Ovary (tissue), 9 donors: ENCODE measurements around the gene TBX21. TPM values are rescaled to one million over a fixed set of nuclear protein-coding genes. Genes with fewer than 3 reads are reported as not detected.

Experiments used
- DNase-seq, 5 donors: peaks; one replicate each; pipeline ENCODE4 v3.0.0-alpha.2; 2019 to 2020
- H3K27ac ChIP-seq, 2 donors: fragments of 200-600 bp; one replicate each; pipeline versions ENCODE4 v1.5.1 to v1.8.0; 2019 to 2022
- H3K27me3 ChIP-seq: fragments of 200-600 bp; one replicate; pipeline ENCODE4 v1.8.0; 2022
- H3K36me3 ChIP-seq: fragments of 200-600 bp; sonication (generic); one replicate; pipeline ENCODE4 v1.5.1; 2019
- H3K4me1 ChIP-seq: one replicate; pipeline ENCODE4 v1.8.1; 2013; ENCODE audit warnings: mild to moderate bottlenecking, moderate library complexity; ENCODE audit not compliant: insufficient read depth
- H3K4me3 ChIP-seq: fragments of 200-600 bp; sonication (generic); one replicate; pipeline ENCODE4 v1.5.1; 2017
- H3K9me3 ChIP-seq, 2 donors: fragments of 200-600 bp in 1 of 2; sonication (generic) in 1 of 2; one replicate each; pipeline versions ENCODE4 v1.5.1 to v1.8.1; 2013 to 2019; ENCODE audit warnings: mild to moderate bottlenecking in 1 of 2, moderate library complexity in 1 of 2
- CTCF ChIP-seq, 3 donors: fragments of 450-650 bp in 2 of 3; fragments of 200-600 bp in 1 of 3; IDR thresholded peaks; one replicate each; pipeline versions ENCODE4 v1.5.1 to v1.8.0; 2016 to 2022; ENCODE audit warnings: antibody characterized with exemption in 3 of 3, mild to moderate bottlenecking in 1 of 3
- EP300 ChIP-seq: sonication (generic); formaldehyde crosslinking; IDR thresholded peaks from one replicate; pipeline ENCODE4 v1.6.1; 2017; ENCODE audit warnings: antibody characterized with exemption
- POLR2A ChIP-seq: fragments of 450-650 bp; IDR thresholded peaks from one replicate; pipeline ENCODE4 v1.6.1; 2017; ENCODE audit warnings: antibody characterized with exemption, mild to moderate bottlenecking, moderate library complexity
- WGBS, 3 donors: extraction: QIAGEN DNeasy Blood & Tissue Kit in 1 of 3; methylation state at CpG; one replicate each; pipeline versions ENCODE4 v1.1.5 to v1.1.7; 2013 to 2017; 5-methylcytosine and 5-hydroxymethylcytosine counted together
- intact Hi-C, 4 donors: fragments of 100-400 bp; cut with DNase I; formaldehyde crosslinking; loops; one replicate each; pipeline versions ENCODE4 v1.11.0 to v1.15.1; 2022 to 2023
- polyA plus RNA-seq, 2 donors: library from polyadenylated mRNA; stranded (reverse); fragments of 200-250 nt in 1 of 2; fragments of 350-450 nt in 1 of 2; fragmentation: Illumina TruSeq in 1 of 2; extraction: RNeasy Lipid Tissue Mini Kit (QIAGEN cat#74804) in 1 of 2; gene quantifications; one replicate each; pipeline ENCODE4 v1.2.3, GENCODE V29; 2013 to 2014
- total RNA-seq, 7 donors: library from RNA; depleted of rRNA in 2 of 7; stranded (reverse); fragments of >200 nt in 2 of 7; fragmentation: NEBNext Ultra II Directional in 3 of 7; extraction: Animal tissue kit (Norgen Biotek cat#: 25700) in 3 of 7; gene quantifications; one replicate each; pipeline versions ENCODE4 v1.1.0 to v1.2.4, GENCODE V29; 2016 to 2023
- donor health status: DM: no; HTN: no; CAD: no; lungs with moderate emphysema.
- donor health status: DM: no; HTN: no; CAD: no.
- donor health status: Bipolar disorder and iron deficiency.
- donor health status: DM: yes; HTN: yes; CAD: no.
- donor health status: DM: no; HTN: no; CAD: no.
- donor health status: DM: yes; HTN: yes; CAD: no.

Gene TBX21
- total and polyA plus RNA-seq, 9 donors = 0.12 to 1.4 (median 0.33) TPM; not detected in 1

DNA sequence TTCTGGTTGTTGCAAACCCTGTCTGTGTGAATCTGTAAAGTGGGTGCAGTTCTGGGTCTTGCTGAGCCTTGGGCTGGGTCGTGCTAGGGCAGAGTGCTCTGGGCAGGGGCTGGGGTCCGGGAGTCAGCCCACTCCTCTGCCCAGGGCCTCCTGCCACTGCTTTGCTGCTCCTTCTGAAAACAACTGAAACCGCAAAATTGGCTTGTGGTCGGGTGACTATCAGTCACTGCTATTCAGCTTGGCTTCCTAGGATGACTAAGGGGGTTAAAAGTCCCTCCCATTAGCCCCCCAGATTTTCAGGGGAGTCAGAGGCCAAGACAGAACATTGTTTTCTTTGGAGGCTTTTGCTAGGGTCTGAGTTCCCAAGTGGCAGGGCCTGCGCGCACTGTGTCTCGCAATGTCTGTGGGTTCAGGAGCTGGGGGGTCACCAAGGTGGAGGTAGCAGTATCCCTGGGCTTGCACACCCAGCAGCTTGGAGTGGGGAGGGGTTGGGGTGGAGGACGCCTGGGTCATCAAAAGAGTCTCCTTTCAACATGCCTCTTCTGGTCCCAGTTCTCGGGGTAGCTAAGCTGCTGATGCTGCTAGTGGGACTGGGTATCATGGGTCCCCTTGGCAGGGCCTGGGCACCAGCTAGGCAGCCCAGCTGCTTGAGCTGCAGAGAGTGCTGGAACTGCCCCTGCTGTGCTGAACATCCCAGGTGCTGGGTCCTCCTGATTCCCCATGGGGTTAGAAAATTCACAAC lies 13.5 kb upstream of the TBX21 start:
- no peak overlapping the region for H3K27ac ChIP-seq
- no peaks in the 10 kb centered on the region for H3K9me3 ChIP-seq
- TF ChIP-seq CTCF (IDR thresholded peaks at IDR 0.05) (no peak), EP300 (no peak), POLR2A (no peak)
- H3K4me3 ChIP-seq = no peak overlapping the region
- H3K4me1 ChIP-seq = no peaks in the 10 kb centered on the region
- intact Hi-C loops = no loop called here
- WGBS, 3 donors = 69 to 81% (median 80%) methylated on average over 9 of the region's 9 CpGs
- H3K27me3 ChIP-seq = no peaks in the 10 kb centered on the region
- H3K36me3 ChIP-seq = no peaks in the 10 kb centered on the region
- DNase-seq = no peak

GRCh38 chr17:47720196-47720595 lies 12.8 kb upstream of the TBX21 start:
- H3K27me3 ChIP-seq = no peaks in the 10 kb centered on the region
- H3K36me3 ChIP-seq = no peaks in the 10 kb centered on the region
- H3K27ac ChIP-seq = no peak overlapping the region
- H3K9me3 ChIP-seq = no peaks in the 10 kb centered on the region
- no peaks in the 10 kb centered on the region for H3K4me1 ChIP-seq
- no peak for DNase-seq
- intact Hi-C loops = no loop called here
- no peak overlapping the region for H3K4me3 ChIP-seq
- WGBS, 3 donors = 48 to 64% (median 54%) methylated on average over 11 of the region's 11 CpGs
- no peak for TF ChIP-seq CTCF (IDR thresholded peaks at IDR 0.05)
- no peak for TF ChIP-seq EP300
- no peak for TF ChIP-seq POLR2A

GRCh38 chr17:47720754-47721533 lies 12.1 kb upstream of the TBX21 start:
- 4 to 5% (median 4%) methylated on average over 35 to 36 of the region's 36 CpGs for WGBS, 3 donors
- Histone ChIP-seq H3K4me3 (no peak overlapping the region), H3K27ac (no peak overlapping the region)

DNA sequence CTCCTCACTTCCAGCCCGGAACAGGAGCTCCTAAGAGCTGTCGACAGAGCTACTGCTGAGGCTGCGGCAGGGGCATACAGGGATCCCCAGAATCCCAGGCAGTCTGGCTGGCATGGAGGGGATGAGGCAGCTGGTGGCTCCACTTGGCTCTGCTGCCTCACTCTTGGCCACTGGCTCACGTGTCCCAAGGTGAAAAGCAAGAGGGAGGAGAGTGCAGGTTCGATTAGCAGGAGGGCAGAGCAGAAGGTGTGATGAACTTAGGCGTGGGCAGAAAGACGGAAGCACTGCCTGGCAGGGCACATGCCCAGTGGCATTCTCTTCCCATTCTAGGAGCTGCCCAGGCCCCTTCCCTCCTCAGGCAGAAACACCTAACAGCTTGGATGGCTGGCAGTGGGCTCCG lies 11.3 kb upstream of the TBX21 start:
- no peaks in the 10 kb centered on the region for H3K27me3 ChIP-seq
- TF ChIP-seq CTCF (IDR thresholded peaks at IDR 0.05) = no peak
- TF ChIP-seq POLR2A = no peak
- no peak for TF ChIP-seq EP300
- no peaks in the 10 kb centered on the region for H3K36me3 ChIP-seq
- H3K4me1 ChIP-seq = no peaks in the 10 kb centered on the region
- DNase-seq = no peak
- no peaks in the 10 kb centered on the region for H3K9me3 ChIP-seq
- intact Hi-C loops = no loop called here
- no peak overlapping the region for H3K27ac ChIP-seq
- WGBS, 3 donors = 35 to 45% (median 44%) methylated on average over 8 of the region's 8 CpGs
- H3K4me3 ChIP-seq = no peak overlapping the region

More at GRCh38 chr17:47720754-47721533, 12.1 kb upstream of the TBX21 start:
- H3K27me3 ChIP-seq = no peaks in the 10 kb centered on the region
- no peaks in the 10 kb centered on the region for H3K36me3 ChIP-seq
- H3K9me3 ChIP-seq = no peaks in the 10 kb centered on the region
- intact Hi-C loops = no loop called here
- no peaks in the 10 kb centered on the region for H3K4me1 ChIP-seq
- no peak for TF ChIP-seq EP300
- DNase-seq = no peak

DNA sequence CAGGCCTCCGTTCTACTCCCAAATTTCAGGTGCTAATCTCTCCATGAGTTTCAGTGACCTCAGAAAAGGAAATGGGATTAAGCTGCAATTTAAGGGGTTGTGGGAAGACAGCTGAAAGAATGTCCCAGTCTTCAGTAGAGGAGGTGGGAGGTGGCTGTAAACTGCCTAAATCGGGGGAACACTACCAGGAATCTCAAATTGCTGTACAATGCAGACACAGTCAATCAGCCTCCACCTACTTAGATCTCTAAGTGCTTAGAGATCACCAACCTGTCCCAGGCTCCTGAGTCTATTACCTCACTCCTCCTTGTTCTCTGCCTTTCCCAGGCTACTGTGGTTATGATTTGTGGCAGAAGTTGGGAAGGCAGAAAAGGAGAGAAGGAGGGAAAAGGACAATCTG lies 8.3 kb upstream of the TBX21 start:
- H3K27ac ChIP-seq = no peak overlapping the region
- intact Hi-C loops = no loop called here
- H3K36me3 ChIP-seq = no peaks in the 10 kb centered on the region
- no peaks in the 10 kb centered on the region for H3K9me3 ChIP-seq
- WGBS, 3 donors = 49 to 58% (median 57%) methylated on average over 2 of the region's 2 CpGs
- no peaks in the 10 kb centered on the region for H3K27me3 ChIP-seq
- H3K4me1 ChIP-seq = no peaks in the 10 kb centered on the region
- TF ChIP-seq POLR2A (no peak), EP300 (no peak)
- DNase-seq = no peak
- no peak overlapping the region for H3K4me3 ChIP-seq
